ENCODE measurements around the gene MLXIP. TPM values are rescaled to one million over a fixed set of nuclear protein-coding genes. Genes with fewer than 3 reads are reported as not detected.
A peak's percentile ranks its signal among the peaks of the same experiment; 100 is the strongest.

Gene MLXIP
- total RNA-seq, 1 donor from 2014 or later: 48.7 TPM

DNA sequence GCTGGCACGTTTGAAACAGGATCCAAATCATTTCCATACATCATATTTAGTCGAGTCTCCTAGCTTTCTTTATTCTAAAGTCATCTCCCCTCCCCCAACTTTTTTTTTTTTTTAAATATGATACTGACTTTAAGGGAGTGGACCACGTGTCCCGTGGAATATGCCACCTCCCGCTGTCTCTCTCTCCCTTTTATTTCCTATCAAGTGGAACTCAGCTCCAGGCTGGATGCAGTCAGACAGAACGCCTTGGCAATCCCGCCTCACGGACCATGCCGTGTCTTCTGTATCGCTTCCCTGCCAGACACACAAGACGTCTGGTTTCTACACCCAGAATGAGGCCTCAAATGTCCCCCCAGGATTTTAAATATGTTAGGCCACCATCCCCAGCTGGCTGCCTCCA lies 35.6 kb upstream of the MLXIP start:
- H3K4me3 Mint-ChIP-seq (ENCODE audit: low read depth): no peak overlapping the region
- no peak for DNase-seq (ENCODE audit: low spot score, unreplicated experiment)
- TF ChIP-seq, protein P1, sequence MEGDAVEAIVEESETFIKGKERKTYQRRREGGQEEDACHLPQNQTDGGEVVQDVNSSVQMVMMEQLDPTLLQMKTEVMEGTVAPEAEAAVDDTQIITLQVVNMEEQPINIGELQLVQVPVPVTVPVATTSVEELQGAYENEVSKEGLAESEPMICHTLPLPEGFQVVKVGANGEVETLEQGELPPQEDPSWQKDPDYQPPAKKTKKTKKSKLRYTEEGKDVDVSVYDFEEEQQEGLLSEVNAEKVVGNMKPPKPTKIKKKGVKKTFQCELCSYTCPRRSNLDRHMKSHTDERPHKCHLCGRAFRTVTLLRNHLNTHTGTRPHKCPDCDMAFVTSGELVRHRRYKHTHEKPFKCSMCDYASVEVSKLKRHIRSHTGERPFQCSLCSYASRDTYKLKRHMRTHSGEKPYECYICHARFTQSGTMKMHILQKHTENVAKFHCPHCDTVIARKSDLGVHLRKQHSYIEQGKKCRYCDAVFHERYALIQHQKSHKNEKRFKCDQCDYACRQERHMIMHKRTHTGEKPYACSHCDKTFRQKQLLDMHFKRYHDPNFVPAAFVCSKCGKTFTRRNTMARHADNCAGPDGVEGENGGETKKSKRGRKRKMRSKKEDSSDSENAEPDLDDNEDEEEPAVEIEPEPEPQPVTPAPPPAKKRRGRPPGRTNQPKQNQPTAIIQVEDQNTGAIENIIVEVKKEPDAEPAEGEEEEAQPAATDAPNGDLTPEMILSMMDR (IDR thresholded peaks at IDR 0.05; ENCODE audit: unreplicated experiment): no peak
- H3K36me3 Mint-ChIP-seq (ENCODE audit: insufficient read depth): peaks cover 20% of the 10 kb centered on the region
- no peaks in the 10 kb centered on the region for H3K27me3 Mint-ChIP-seq
- peaks cover 11% of the 10 kb centered on the region for H3K4me1 Mint-ChIP-seq (ENCODE audit: low read depth)
- H3K9me3 Mint-ChIP-seq (ENCODE audit: low read depth): no peaks in the 10 kb centered on the region
- peak overlapping the region; percentile 59 for H3K27ac Mint-ChIP-seq

DNA sequence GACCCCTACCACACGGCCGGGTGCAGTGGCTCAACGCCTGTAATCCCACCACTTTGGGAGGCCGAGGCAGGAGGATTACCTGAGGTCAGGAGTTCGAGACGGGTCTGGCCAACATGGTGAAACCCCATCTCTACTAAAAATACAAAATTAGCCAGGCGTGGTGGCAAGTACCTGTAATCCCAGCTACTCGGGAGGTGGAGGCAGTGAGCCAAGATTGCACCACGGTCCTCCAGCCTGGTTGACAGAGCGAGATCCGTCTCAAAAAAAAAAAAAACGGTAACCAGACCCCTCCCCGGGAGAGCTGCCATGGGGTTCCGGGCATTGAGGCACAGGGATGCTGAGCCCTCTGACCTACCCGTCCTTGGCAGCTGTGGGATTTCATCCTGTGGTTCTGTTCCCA lies 35.1 kb upstream of the MLXIP start:
- Mint-ChIP-seq H3K36me3 (ENCODE audit: insufficient read depth) (peaks cover 21% of the 10 kb centered on the region), H3K27ac (no peak overlapping the region)

DNA sequence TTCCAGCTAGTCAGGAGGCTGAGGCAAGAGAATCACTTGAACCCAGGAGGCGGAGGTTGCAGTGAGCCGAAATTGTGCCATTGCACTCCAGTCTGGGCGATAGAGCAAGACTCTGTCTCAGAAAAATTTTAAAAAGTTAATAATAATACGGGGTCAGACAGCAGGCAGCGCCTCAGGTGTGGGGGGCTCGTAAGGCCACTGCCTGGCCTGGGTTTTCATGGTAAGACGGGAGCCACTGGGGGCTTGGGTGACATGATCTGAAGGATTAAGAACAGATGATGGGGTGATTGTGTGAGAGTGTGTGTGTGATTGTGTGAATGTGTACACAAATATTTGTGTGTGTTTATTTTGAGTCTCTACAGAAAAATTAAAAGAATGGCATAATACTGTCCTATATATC lies 33.3 kb upstream of the MLXIP start:
- peaks cover 9% of the 10 kb centered on the region for H3K4me1 Mint-ChIP-seq (ENCODE audit: low read depth)
- no peak overlapping the region for H3K27ac Mint-ChIP-seq
- H3K36me3 Mint-ChIP-seq (ENCODE audit: insufficient read depth): peaks cover 18% of the 10 kb centered on the region
- TF ChIP-seq, protein P1 (IDR thresholded peaks at IDR 0.05; ENCODE audit: unreplicated experiment): no peak
- H3K9me3 Mint-ChIP-seq (ENCODE audit: low read depth): no peaks in the 10 kb centered on the region
- no peak overlapping the region for H3K4me3 Mint-ChIP-seq (ENCODE audit: low read depth)
- no peak for DNase-seq (ENCODE audit: low spot score, unreplicated experiment)
- H3K27me3 Mint-ChIP-seq: no peaks in the 10 kb centered on the region

More for the DNA sequence above, 35.1 kb upstream of the MLXIP start:
- Mint-ChIP-seq H3K4me1 (ENCODE audit: low read depth) (peaks cover 11% of the 10 kb centered on the region), H3K9me3 (ENCODE audit: low read depth) (no peaks in the 10 kb centered on the region), H3K4me3 (ENCODE audit: low read depth) (no peak overlapping the region), H3K27me3 (no peaks in the 10 kb centered on the region)
- TF ChIP-seq, protein P1 (IDR thresholded peaks at IDR 0.05; ENCODE audit: unreplicated experiment): no peak
- no peak for DNase-seq (ENCODE audit: low spot score, unreplicated experiment)

GRCh38 chr12:122046145-122046544 lies 32.4 kb upstream of the MLXIP start:
- DNase-seq (ENCODE audit: low spot score, unreplicated experiment): no peak
- H3K36me3 Mint-ChIP-seq (ENCODE audit: insufficient read depth): peaks cover 15% of the 10 kb centered on the region

GRCh38 chr12:122048151-122048550 lies 30.4 kb upstream of the MLXIP start:
- Mint-ChIP-seq H3K4me3 (ENCODE audit: low read depth) (no peak overlapping the region), H3K27ac (no peak overlapping the region), H3K36me3 (ENCODE audit: insufficient read depth) (peaks cover 10% of the 10 kb centered on the region), H3K9me3 (ENCODE audit: low read depth) (no peaks in the 10 kb centered on the region), H3K27me3 (no peaks in the 10 kb centered on the region), H3K4me1 (ENCODE audit: low read depth) (no peaks in the 10 kb centered on the region)
- TF ChIP-seq, protein P1 (IDR thresholded peaks at IDR 0.05; ENCODE audit: unreplicated experiment): no peak
- DNase-seq (ENCODE audit: low spot score, unreplicated experiment): no peak

More at GRCh38 chr12:122046145-122046544, 32.4 kb upstream of the MLXIP start:
- Mint-ChIP-seq H3K9me3 (ENCODE audit: low read depth) (no peaks in the 10 kb centered on the region), H3K4me3 (ENCODE audit: low read depth) (no peak overlapping the region), H3K4me1 (ENCODE audit: low read depth) (peaks cover 3% of the 10 kb centered on the region), H3K27me3 (no peaks in the 10 kb centered on the region), H3K27ac (no peak overlapping the region)
- TF ChIP-seq, protein P1 (IDR thresholded peaks at IDR 0.05; ENCODE audit: unreplicated experiment): no peak
